GM23248 (cell line): ENCODE measurements around the gene POC1A.

Source experiments
- EZH2 ChIP-seq: fragments of 200-600 bp; sonication (generic); IDR thresholded peaks from 2 replicates; pipeline ENCODE4 v1.6.1; 2018; ENCODE audit warnings: antibody characterized with exemption, mild to moderate bottlenecking; ENCODE audit not compliant: insufficient read depth, poor library complexity, severe bottlenecking
- EZH2phosphoT487 ChIP-seq: fragments of 200-600 bp; sonication (generic); IDR thresholded peaks from 2 replicates; pipeline ENCODE4 v1.6.1; 2018; ENCODE audit warnings: antibody characterized with exemption, moderate library complexity, mild to moderate bottlenecking, low read depth; ENCODE audit not compliant: insufficient read depth

- TF ChIP-seq EZH2 (no peak), EZH2phosphoT487 (no peak)
These were observed 21.3 kb downstream of the POC1A start for GRCh38 chr3:52132930-52133329.
